HEK293 (cell line): ENCODE data around the gene KRT82.
"Not testable (repeated sequence)": the region's sequence is repeated elsewhere in the genome, so short reads cannot be mapped to it uniquely, and the experiment has no call there.

Experiments used
- CTCF ChIA-PET: fragments of 350-600 bp; formaldehyde crosslinking; extraction: SDS; loops from one replicate; lab custom pipeline; 2021; ENCODE audit warnings: antibody characterized with exemption; lab: Yijun Ruan, JAX
- POLR2A ChIA-PET: fragments of 300-600 bp; formaldehyde crosslinking; extraction: SDS; loops from one replicate; lab custom pipeline; 2020; ENCODE audit warnings: antibody characterized with exemption, inconsistent platforms; lab: Yijun Ruan, JAX
- H3K27ac ChIP-seq: fragments of 200-500 bp; sonication (Bioruptor generic); 2 replicates; pipeline ENCODE4 v1.5.1; 2014; ENCODE audit warnings: low read depth, low read length, control low read depth, inconsistent platforms; ENCODE audit errors: extremely low read depth
- H3K36me3 ChIP-seq, 2 experiments: fragments of 200-500 bp in 1 of 2; sonication (Bioruptor generic) in 1 of 2; 1 replicate in 1 of 2; 2 replicates in 1 of 2; pipeline ENCODE4 v1.5.1; 2014 to 2017; ENCODE audit warnings: inconsistent platforms in 2 of 2, low read length in 2 of 2; ENCODE audit not compliant: control insufficient read depth in 2 of 2, insufficient read depth in 1 of 2
- H3K4me1 ChIP-seq: fragments of 200-500 bp; sonication (Bioruptor generic); 2 replicates; pipeline ENCODE4 v1.5.1; 2014; ENCODE audit warnings: mild to moderate bottlenecking, low read length, inconsistent platforms; ENCODE audit not compliant: control insufficient read depth, insufficient read depth
- H3K4me3 ChIP-seq: 2 replicates; pipeline ENCODE4 v1.5.1; 2011; ENCODE audit warnings: low read depth, mild to moderate bottlenecking, control low read depth, low read length, moderate library complexity
- H3K9me3 ChIP-seq: fragments of 200-500 bp; sonication (Bioruptor generic); 2 replicates; pipeline ENCODE4 v1.5.1; 2014; ENCODE audit warnings: low read depth, low read length, inconsistent platforms; ENCODE audit not compliant: control insufficient read depth, insufficient read depth
- GFI1B ChIP-seq: fragments of 450-650 bp; formaldehyde crosslinking; IDR thresholded peaks from 2 replicates; pipeline ENCODE4 v1.5.1; 2016; ENCODE audit warnings: missing biosample characterization, missing genetic modification characterization
- GLIS1 ChIP-seq: fragments of 450-650 bp; formaldehyde crosslinking; IDR thresholded peaks from 2 replicates; pipeline ENCODE4 v1.5.1; 2016; ENCODE audit warnings: missing biosample characterization, missing genetic modification characterization
- MEIS1 ChIP-seq: sonication (generic); formaldehyde crosslinking; IDR thresholded peaks from 2 replicates; pipeline ENCODE4 v1.8.1; 2022; ENCODE audit warnings: missing genetic modification reagents, mild to moderate bottlenecking, borderline replicate concordance
- SALL2 ChIP-seq: fragments of 450-650 bp; formaldehyde crosslinking; IDR thresholded peaks from 2 replicates; pipeline ENCODE4 v1.5.0; 2017; ENCODE audit warnings: missing biosample characterization, mild to moderate bottlenecking, missing genetic modification characterization, borderline replicate concordance
- SETDB1 ChIP-seq: IDR thresholded peaks from one replicate; pipeline ENCODE4 v1.6.1; 2017; ENCODE audit warnings: mild to moderate bottlenecking, low read length, moderate library complexity, mixed read lengths; ENCODE audit not compliant: insufficient read length
- ZEB2 ChIP-seq: fragments of 450-650 bp; formaldehyde crosslinking; IDR thresholded peaks from 2 replicates; pipeline ENCODE4 v1.5.1; 2016; ENCODE audit warnings: missing biosample characterization, missing genetic modification characterization
- ZFP69B ChIP-seq: fragments of 450-650 bp; formaldehyde crosslinking; IDR thresholded peaks from 2 replicates; pipeline ENCODE4 v1.5.1; 2016; ENCODE audit warnings: missing biosample characterization, missing genetic modification characterization
- ZNF132 ChIP-seq: fragments of 450-650 bp; formaldehyde crosslinking; IDR thresholded peaks from 2 replicates; pipeline ENCODE4 v1.5.1; 2017; ENCODE audit warnings: missing biosample characterization, missing genetic modification characterization, borderline replicate concordance
- ZNF266 ChIP-seq: fragments of 450-650 bp; formaldehyde crosslinking; IDR thresholded peaks from 2 replicates; pipeline ENCODE4 v1.5.1; 2016; ENCODE audit warnings: missing biosample characterization, missing genetic modification characterization, low read depth
- ZNF529 ChIP-seq: fragments of 450-650 bp; formaldehyde crosslinking; IDR thresholded peaks from 2 replicates; pipeline ENCODE4 v1.5.1; 2017; ENCODE audit warnings: missing genetic modification characterization, missing biosample characterization; ENCODE audit not compliant: insufficient replicate concordance
- ZNF664 ChIP-seq: fragments of 450-650 bp; formaldehyde crosslinking; IDR thresholded peaks from 2 replicates; pipeline ENCODE4 v1.5.1; 2016; ENCODE audit warnings: missing biosample characterization, missing genetic modification characterization
- ZNF777 ChIP-seq: fragments of 450-650 bp; formaldehyde crosslinking; IDR thresholded peaks from 2 replicates; pipeline ENCODE4 v1.5.1; 2017; ENCODE audit warnings: missing biosample characterization, missing genetic modification characterization, borderline replicate concordance
- ZSCAN23 ChIP-seq: fragments of 450-650 bp; formaldehyde crosslinking; IDR thresholded peaks from 2 replicates; pipeline ENCODE4 v1.5.1; 2016; ENCODE audit warnings: missing biosample characterization, missing genetic modification characterization
- TF ChIP-seq, protein P1 (sequence below): fragments of 450-650 bp; formaldehyde crosslinking; IDR thresholded peaks from 2 replicates; pipeline ENCODE4 v1.5.1; 2016; ENCODE audit warnings: missing biosample characterization, missing genetic modification characterization
- TF ChIP-seq, protein P2 (sequence below): fragments of 450-650 bp; formaldehyde crosslinking; IDR thresholded peaks from 2 replicates; pipeline ENCODE4 v1.5.1; 2017; ENCODE audit warnings: missing biosample characterization, mild to moderate bottlenecking, missing genetic modification characterization, moderate library complexity
- TF ChIP-seq, protein P3 (sequence below): fragments of 450-650 bp; formaldehyde crosslinking; conservative IDR thresholded peaks from 2 replicates; pipeline ENCODE4 v1.5.1; 2016; ENCODE audit warnings: low read depth, missing biosample characterization, missing genetic modification characterization
- TF ChIP-seq, protein P4 (sequence below): fragments of 450-650 bp; formaldehyde crosslinking; IDR thresholded peaks from 2 replicates; pipeline ENCODE4 v1.5.1; 2016; ENCODE audit warnings: missing biosample characterization, missing genetic modification characterization, low read depth

Gene KRT82

DNA sequence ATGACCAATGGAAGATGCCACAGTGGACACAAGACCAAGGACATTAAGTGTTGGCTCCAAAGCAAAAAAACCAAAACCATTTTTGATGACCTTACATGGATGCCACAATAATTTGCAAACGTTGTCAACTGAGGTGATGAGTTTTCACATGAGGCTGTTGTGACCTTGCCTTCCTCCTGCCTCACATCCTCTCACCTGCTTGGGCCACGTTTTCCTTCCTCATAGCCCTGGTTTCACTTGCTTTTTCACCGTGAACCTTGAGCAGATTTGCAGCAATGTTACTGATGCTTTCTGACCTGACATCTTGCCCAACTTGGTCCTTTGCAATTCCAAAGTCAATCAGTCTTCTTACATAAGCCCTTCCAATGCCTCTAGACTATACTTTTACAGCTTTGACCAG lies 42.1 kb upstream of the KRT82 start:
- Histone ChIP-seq H3K27ac (no peak overlapping the region), H3K4me3 (no peak overlapping the region), H3K4me1 (no peaks in the 10 kb centered on the region), H3K9me3 (no peaks in the 10 kb centered on the region), H3K36me3 (no peaks in the 10 kb centered on the region)
- no peak for TF ChIP-seq GLIS1
- TF ChIP-seq SALL2 (tag by site-specific recombination) = no peak
- no peak for TF ChIP-seq MEIS1 (CRISPR knock-in tag)
- TF ChIP-seq, protein P1, sequence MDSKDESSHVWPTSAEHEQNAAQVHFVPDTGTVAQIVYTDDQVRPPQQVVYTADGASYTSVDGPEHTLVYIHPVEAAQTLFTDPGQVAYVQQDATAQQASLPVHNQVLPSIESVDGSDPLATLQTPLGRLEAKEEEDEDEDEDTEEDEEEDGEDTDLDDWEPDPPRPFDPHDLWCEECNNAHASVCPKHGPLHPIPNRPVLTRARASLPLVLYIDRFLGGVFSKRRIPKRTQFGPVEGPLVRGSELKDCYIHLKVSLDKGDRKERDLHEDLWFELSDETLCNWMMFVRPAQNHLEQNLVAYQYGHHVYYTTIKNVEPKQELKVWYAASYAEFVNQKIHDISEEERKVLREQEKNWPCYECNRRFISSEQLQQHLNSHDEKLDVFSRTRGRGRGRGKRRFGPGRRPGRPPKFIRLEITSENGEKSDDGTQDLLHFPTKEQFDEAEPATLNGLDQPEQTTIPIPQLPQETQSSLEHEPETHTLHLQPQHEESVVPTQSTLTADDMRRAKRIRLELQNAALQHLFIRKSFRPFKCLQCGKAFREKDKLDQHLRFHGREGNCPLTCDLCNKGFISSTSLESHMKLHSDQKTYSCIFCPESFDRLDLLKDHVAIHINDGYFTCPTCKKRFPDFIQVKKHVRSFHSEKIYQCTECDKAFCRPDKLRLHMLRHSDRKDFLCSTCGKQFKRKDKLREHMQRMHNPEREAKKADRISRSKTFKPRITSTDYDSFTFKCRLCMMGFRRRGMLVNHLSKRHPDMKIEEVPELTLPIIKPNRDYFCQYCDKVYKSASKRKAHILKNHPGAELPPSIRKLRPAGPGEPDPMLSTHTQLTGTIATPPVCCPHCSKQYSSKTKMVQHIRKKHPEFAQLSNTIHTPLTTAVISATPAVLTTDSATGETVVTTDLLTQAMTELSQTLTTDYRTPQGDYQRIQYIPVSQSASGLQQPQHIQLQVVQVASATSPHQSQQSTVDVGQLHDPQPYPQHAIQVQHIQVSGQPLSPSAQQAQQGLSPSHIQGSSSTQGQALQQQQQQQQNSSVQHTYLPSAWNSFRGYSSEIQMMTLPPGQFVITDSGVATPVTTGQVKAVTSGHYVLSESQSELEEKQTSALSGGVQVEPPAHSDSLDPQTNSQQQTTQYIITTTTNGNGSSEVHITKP (tag by site-specific recombination) = no peak
- TF ChIP-seq SETDB1 = no peak
- TF ChIP-seq, protein P2, sequence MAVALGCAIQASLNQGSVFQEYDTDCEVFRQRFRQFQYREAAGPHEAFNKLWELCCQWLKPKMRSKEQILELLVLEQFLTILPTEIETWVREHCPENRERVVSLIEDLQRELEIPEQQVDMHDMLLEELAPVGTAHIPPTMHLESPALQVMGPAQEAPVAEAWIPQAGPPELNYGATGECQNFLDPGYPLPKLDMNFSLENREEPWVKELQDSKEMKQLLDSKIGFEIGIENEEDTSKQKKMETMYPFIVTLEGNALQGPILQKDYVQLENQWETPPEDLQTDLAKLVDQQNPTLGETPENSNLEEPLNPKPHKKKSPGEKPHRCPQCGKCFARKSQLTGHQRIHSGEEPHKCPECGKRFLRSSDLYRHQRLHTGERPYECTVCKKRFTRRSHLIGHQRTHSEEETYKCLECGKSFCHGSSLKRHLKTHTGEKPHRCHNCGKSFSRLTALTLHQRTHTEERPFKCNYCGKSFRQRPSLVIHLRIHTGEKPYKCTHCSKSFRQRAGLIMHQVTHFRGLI (tag by site-specific recombination) = no peak
- TF ChIP-seq ZNF529 (tag by site-specific recombination) = no peak
- TF ChIP-seq ZSCAN23 = no peak
- TF ChIP-seq ZFP69B (tag by site-specific recombination) = no peak
- no peak for TF ChIP-seq ZNF266 (tag by site-specific recombination)
- TF ChIP-seq ZNF777 (tag by site-specific recombination) = no peak
- no peak for TF ChIP-seq ZEB2 (tag by site-specific recombination)
- POLR2A ChIA-PET = no interaction called here
- CTCF ChIA-PET = no interaction called here

DNA sequence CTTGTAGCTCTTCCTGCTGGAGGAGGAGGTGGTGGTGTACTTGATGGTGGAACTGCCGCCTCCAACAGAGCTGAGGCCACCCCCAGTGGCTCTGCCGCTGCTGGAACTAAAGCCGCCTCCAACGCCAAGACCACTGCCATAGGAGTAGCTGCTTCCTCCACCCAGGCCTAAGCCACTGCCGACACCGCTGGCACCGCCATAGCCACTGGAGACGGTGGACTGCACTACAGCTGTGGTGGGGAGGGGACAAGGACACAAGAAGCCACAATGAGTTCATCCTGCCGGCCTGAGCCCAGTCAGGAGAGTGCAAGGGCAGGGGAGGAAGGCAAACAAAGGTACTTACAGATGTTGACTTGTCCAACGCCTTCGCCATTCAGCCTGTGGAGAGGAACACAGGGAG lies 41.1 kb upstream of the KRT82 start:
- CTCF ChIA-PET, H3K4me1 ChIP-seq, H3K9me3 ChIP-seq, H3K27ac ChIP-seq, H3K4me3 ChIP-seq, POLR2A ChIA-PET, H3K36me3 ChIP-seq: not testable (repeated sequence)

DNA sequence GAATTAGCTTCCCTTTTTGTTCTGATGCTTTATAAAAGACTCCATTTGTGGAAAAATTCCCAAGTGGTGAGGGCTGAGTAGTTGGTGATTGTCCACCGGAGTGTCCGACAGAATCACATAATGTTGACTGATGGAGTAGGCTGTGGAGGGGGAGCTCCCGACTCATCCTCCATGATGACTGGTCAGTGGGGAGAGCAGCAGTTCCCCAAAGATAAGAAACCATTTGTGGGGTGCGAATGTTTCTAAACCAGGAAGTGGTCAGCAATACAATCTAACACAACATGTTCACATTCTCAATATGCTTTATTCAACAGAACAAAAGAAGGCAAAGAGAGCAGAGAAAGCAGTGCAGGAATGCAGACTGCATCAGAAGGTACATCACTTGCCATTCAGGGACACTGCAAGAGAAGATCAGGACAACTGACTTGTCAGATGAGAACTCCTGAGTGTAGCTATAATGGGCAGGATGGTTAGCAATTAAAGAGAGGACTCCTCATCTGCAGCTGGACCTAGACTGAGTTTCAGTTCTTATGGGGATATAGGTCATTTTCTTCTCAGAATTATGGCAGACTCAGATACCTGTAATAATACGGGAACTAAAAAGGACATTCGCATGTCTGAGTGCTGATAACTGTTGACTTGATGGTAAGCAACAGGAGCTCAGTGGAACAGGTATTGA lies 40.4 kb upstream of the KRT82 start:
- Histone ChIP-seq H3K4me3 (no peak overlapping the region), H3K36me3 (no peaks in the 10 kb centered on the region), H3K27ac (no peak overlapping the region), H3K4me1 (no peaks in the 10 kb centered on the region), H3K9me3 (no peaks in the 10 kb centered on the region)
- CTCF ChIA-PET = no interaction called here
- POLR2A ChIA-PET = no interaction called here
- no peak for TF ChIP-seq GFI1B (tag by site-specific recombination)
- TF ChIP-seq ZNF132 (tag by site-specific recombination) = no peak
- TF ChIP-seq, protein P3, sequence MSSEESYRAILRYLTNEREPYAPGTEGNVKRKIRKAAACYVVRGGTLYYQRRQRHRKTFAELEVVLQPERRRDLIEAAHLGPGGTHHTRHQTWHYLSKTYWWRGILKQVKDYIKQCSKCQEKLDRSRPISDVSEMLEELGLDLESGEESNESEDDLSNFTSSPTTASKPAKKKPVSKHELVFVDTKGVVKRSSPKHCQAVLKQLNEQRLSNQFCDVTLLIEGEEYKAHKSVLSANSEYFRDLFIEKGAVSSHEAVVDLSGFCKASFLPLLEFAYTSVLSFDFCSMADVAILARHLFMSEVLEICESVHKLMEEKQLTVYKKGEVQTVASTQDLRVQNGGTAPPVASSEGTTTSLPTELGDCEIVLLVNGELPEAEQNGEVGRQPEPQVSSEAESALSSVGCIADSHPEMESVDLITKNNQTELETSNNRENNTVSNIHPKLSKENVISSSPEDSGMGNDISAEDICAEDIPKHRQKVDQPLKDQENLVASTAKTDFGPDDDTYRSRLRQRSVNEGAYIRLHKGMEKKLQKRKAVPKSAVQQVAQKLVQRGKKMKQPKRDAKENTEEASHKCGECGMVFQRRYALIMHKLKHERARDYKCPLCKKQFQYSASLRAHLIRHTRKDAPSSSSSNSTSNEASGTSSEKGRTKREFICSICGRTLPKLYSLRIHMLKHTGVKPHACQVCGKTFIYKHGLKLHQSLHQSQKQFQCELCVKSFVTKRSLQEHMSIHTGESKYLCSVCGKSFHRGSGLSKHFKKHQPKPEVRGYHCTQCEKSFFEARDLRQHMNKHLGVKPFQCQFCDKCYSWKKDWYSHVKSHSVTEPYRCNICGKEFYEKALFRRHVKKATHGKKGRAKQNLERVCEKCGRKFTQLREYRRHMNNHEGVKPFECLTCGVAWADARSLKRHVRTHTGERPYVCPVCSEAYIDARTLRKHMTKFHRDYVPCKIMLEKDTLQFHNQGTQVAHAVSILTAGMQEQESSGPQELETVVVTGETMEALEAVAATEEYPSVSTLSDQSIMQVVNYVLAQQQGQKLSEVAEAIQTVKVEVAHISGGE (tag by site-specific recombination) = no peak
- no peak for TF ChIP-seq ZNF664 (tag by site-specific recombination)
- TF ChIP-seq, protein P4, sequence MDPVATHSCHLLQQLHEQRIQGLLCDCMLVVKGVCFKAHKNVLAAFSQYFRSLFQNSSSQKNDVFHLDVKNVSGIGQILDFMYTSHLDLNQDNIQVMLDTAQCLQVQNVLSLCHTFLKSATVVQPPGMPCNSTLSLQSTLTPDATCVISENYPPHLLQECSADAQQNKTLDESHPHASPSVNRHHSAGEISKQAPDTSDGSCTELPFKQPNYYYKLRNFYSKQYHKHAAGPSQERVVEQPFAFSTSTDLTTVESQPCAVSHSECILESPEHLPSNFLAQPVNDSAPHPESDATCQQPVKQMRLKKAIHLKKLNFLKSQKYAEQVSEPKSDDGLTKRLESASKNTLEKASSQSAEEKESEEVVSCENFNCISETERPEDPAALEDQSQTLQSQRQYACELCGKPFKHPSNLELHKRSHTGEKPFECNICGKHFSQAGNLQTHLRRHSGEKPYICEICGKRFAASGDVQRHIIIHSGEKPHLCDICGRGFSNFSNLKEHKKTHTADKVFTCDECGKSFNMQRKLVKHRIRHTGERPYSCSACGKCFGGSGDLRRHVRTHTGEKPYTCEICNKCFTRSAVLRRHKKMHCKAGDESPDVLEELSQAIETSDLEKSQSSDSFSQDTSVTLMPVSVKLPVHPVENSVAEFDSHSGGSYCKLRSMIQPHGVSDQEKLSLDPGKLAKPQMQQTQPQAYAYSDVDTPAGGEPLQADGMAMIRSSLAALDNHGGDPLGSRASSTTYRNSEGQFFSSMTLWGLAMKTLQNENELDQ = no peak
